Raji (cell line): Measurements from ENCODE around the gene DUOX1.

Experiments used
- POLR2A ChIP-seq: IDR thresholded peaks from 2 replicates; pipeline ENCODE4 v1.6.1; 2011; ENCODE audit warnings: low read depth, low read length, control low read depth; ENCODE audit not compliant: insufficient read depth

Gene DUOX1

GRCh38 chr15:45133561-45133920, 3.7 kb downstream of the DUOX1 start:
- no peak for TF ChIP-seq POLR2A

GRCh38 chr15:45134046-45134445, 4.3 kb downstream of the DUOX1 start:
- no peak for TF ChIP-seq POLR2A

- no peak for TF ChIP-seq POLR2A
Observed at GRCh38 chr15:45134682-45135604, 5.1 kb downstream of the DUOX1 start.

GRCh38 chr15:45136378-45136764, 6.6 kb downstream of the DUOX1 start:
- TF ChIP-seq POLR2A, result no peak

GRCh38 chr15:45137703-45138102, 7.9 kb downstream of the DUOX1 start:
- TF ChIP-seq POLR2A, result no peak

GRCh38 chr15:45138814-45139765, 9.3 kb downstream of the DUOX1 start:
- TF ChIP-seq POLR2A, result no peak

- no peak for TF ChIP-seq POLR2A
Observed at GRCh38 chr15:45139770-45140169, 10.0 kb downstream of the DUOX1 start.

- TF ChIP-seq POLR2A, result no peak
Observed at GRCh38 chr15:45140557-45141250, 10.9 kb downstream of the DUOX1 start.

- TF ChIP-seq POLR2A, result no peak
Observed at GRCh38 chr15:45141386-45141785, 11.6 kb downstream of the DUOX1 start.

- no peak for TF ChIP-seq POLR2A
Observed at GRCh38 chr15:45143056-45143455, 13.3 kb downstream of the DUOX1 start.

GRCh38 chr15:45143946-45144345, 14.2 kb downstream of the DUOX1 start:
- TF ChIP-seq POLR2A, result no peak

GRCh38 chr15:45144775-45145174, 15.0 kb downstream of the DUOX1 start:
- no peak for TF ChIP-seq POLR2A

- no peak for TF ChIP-seq POLR2A
Observed at GRCh38 chr15:45146405-45146804, 16.6 kb downstream of the DUOX1 start.

- TF ChIP-seq POLR2A, result no peak
Observed at GRCh38 chr15:45147606-45148005, 17.8 kb downstream of the DUOX1 start.

GRCh38 chr15:45148076-45149059, 18.6 kb downstream of the DUOX1 start:
- no peak for TF ChIP-seq POLR2A

- TF ChIP-seq POLR2A, result no peak
Observed at GRCh38 chr15:45149060-45149459, 19.3 kb downstream of the DUOX1 start.
